H1 (cell line): ENCODE data around the gene UNC13C. TPM values are rescaled to one million over a fixed set of nuclear protein-coding genes. Genes with fewer than 3 reads are reported as not detected.

ENCODE experiments used
- BACH1 ChIP-seq: IDR thresholded peaks from 2 replicates; pipeline ENCODE4 v1.6.1; 2012; ENCODE audit warnings: low read length, improper control_type of control experiment
- CBX5 ChIP-seq: fragments of 300-800, 300-1000 bp; sonication (generic); IDR thresholded peaks from 2 replicates; pipeline ENCODE4 v1.7.1; 2016; ENCODE audit warnings: antibody characterized with exemption, low read length, low read depth
- CBX8 ChIP-seq: fragments of 300-800, 300-1000 bp; sonication (generic); IDR thresholded peaks from 2 replicates; pipeline ENCODE4 v1.7.1; 2016; ENCODE audit warnings: low read depth, low read length, borderline replicate concordance
- CHD1 ChIP-seq: IDR thresholded peaks from 2 replicates; pipeline ENCODE4 v1.6.1; 2012; ENCODE audit warnings: low read depth, low read length, improper control_type of control experiment
- CTBP2 ChIP-seq: IDR thresholded peaks from 2 replicates; pipeline ENCODE4 v1.7.0; 2011; ENCODE audit warnings: borderline replicate concordance, mild to moderate bottlenecking, moderate library complexity, mixed read lengths, low read length; ENCODE audit not compliant: insufficient read depth, insufficient read length
- EZH2 ChIP-seq: fragments of 200-600 bp; sonication (generic); IDR thresholded peaks from 2 replicates; pipeline ENCODE4 v1.7.1; 2012; ENCODE audit warnings: low read depth, mild to moderate bottlenecking, moderate library complexity, low read length, inconsistent platforms; ENCODE audit not compliant: severe bottlenecking
- POLR2AphosphoS5 ChIP-seq: IDR thresholded peaks from 2 replicates; pipeline ENCODE4 v1.6.1; 2011; ENCODE audit warnings: low read depth, low read length
- SIRT6 ChIP-seq: IDR thresholded peaks from one replicate; pipeline ENCODE4 v1.7.1; 2012; ENCODE audit warnings: low read length, inconsistent platforms
- SUZ12 ChIP-seq: fragments of 200-600 bp; sonication (generic); IDR thresholded peaks from 2 replicates; pipeline ENCODE4 v1.6.1; 2012; ENCODE audit warnings: mild to moderate bottlenecking, inconsistent platforms, low read length, moderate library complexity, mixed read lengths
- polyA plus RNA-seq, 7 experiments: library from polyadenylated mRNA; depleted of rRNA in 3 of 7; stranded (reverse) in 5 of 7; unstranded in 2 of 7; fragments of >200 nt in 5 of 7; fragments of 200-250 nt in 2 of 7; gene quantifications; 1 replicate in 5 of 7; 2 replicates in 1 of 7; 4 replicates in 1 of 7; pipeline versions ENCODE4 v1.2.1 to v1.2.3, GENCODE V29; 2011 to 2013; ENCODE audit warnings: missing spikeins in 2 of 7, mixed read lengths in 2 of 7
- total RNA-seq: library from RNA; stranded (reverse); fragmentation: NEBNext Ultra II Directional; extraction: Animal tissue kit (Norgen Biotek cat#: 25700); gene quantifications from 2 replicates; pipeline ENCODE4 v1.2.1, GENCODE V29; 2021
- TF ChIP-seq, protein P1 (sequence below): fragments of 300-600 bp; sonication (generic); IDR thresholded peaks from 2 replicates; pipeline ENCODE4 v1.7.1; 2012; ENCODE audit warnings: low read length, moderate library complexity, mild to moderate bottlenecking, inconsistent platforms; ENCODE audit not compliant: insufficient replicate concordance

UNC13C gene
- total and polyA plus RNA-seq, 2 of the 8 experiments (the other 6 are each of a cell fraction or from before 2014, with no cell fraction given), result 0.02 to 0.13 TPM

DNA sequence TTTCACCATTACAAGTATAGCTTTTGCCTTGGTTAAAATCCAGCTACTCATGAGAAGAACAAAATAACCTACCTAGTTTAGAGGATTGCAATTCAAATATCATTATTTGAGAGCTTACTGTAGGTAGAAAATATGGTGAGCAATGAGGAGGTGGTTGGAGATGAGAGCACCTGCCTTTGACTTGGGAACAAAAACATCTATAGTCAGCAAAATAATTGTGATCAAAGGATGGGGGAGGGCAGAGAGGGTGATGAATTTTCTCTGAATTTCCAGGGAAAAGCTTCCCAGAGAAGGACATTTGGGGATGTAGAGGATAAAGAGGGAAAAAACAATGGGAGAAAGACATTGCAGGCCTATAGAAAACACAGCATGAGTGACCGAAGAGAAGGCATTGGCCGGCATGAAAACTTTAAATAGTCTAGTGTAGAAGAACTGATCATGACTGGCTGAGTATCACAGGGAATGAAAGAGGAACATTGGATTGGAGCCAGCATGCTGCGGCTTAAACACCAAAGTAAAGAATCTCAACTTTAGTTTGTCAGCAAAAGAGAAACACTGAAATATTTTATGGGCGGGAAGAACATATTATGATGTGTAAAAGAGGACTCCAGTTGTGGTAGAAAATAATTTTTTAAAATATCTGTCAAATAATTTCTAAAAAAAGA lies 581.3 kb downstream of the UNC13C start (continued):
- TF ChIP-seq BACH1 (no peak), CBX8 (no peak), CBX5 (no peak), CTBP2 (no peak), POLR2AphosphoS5 (no peak), SUZ12 (no peak), EZH2 (no peak), SIRT6 (no peak), CHD1 (no peak)
- TF ChIP-seq, protein P1, sequence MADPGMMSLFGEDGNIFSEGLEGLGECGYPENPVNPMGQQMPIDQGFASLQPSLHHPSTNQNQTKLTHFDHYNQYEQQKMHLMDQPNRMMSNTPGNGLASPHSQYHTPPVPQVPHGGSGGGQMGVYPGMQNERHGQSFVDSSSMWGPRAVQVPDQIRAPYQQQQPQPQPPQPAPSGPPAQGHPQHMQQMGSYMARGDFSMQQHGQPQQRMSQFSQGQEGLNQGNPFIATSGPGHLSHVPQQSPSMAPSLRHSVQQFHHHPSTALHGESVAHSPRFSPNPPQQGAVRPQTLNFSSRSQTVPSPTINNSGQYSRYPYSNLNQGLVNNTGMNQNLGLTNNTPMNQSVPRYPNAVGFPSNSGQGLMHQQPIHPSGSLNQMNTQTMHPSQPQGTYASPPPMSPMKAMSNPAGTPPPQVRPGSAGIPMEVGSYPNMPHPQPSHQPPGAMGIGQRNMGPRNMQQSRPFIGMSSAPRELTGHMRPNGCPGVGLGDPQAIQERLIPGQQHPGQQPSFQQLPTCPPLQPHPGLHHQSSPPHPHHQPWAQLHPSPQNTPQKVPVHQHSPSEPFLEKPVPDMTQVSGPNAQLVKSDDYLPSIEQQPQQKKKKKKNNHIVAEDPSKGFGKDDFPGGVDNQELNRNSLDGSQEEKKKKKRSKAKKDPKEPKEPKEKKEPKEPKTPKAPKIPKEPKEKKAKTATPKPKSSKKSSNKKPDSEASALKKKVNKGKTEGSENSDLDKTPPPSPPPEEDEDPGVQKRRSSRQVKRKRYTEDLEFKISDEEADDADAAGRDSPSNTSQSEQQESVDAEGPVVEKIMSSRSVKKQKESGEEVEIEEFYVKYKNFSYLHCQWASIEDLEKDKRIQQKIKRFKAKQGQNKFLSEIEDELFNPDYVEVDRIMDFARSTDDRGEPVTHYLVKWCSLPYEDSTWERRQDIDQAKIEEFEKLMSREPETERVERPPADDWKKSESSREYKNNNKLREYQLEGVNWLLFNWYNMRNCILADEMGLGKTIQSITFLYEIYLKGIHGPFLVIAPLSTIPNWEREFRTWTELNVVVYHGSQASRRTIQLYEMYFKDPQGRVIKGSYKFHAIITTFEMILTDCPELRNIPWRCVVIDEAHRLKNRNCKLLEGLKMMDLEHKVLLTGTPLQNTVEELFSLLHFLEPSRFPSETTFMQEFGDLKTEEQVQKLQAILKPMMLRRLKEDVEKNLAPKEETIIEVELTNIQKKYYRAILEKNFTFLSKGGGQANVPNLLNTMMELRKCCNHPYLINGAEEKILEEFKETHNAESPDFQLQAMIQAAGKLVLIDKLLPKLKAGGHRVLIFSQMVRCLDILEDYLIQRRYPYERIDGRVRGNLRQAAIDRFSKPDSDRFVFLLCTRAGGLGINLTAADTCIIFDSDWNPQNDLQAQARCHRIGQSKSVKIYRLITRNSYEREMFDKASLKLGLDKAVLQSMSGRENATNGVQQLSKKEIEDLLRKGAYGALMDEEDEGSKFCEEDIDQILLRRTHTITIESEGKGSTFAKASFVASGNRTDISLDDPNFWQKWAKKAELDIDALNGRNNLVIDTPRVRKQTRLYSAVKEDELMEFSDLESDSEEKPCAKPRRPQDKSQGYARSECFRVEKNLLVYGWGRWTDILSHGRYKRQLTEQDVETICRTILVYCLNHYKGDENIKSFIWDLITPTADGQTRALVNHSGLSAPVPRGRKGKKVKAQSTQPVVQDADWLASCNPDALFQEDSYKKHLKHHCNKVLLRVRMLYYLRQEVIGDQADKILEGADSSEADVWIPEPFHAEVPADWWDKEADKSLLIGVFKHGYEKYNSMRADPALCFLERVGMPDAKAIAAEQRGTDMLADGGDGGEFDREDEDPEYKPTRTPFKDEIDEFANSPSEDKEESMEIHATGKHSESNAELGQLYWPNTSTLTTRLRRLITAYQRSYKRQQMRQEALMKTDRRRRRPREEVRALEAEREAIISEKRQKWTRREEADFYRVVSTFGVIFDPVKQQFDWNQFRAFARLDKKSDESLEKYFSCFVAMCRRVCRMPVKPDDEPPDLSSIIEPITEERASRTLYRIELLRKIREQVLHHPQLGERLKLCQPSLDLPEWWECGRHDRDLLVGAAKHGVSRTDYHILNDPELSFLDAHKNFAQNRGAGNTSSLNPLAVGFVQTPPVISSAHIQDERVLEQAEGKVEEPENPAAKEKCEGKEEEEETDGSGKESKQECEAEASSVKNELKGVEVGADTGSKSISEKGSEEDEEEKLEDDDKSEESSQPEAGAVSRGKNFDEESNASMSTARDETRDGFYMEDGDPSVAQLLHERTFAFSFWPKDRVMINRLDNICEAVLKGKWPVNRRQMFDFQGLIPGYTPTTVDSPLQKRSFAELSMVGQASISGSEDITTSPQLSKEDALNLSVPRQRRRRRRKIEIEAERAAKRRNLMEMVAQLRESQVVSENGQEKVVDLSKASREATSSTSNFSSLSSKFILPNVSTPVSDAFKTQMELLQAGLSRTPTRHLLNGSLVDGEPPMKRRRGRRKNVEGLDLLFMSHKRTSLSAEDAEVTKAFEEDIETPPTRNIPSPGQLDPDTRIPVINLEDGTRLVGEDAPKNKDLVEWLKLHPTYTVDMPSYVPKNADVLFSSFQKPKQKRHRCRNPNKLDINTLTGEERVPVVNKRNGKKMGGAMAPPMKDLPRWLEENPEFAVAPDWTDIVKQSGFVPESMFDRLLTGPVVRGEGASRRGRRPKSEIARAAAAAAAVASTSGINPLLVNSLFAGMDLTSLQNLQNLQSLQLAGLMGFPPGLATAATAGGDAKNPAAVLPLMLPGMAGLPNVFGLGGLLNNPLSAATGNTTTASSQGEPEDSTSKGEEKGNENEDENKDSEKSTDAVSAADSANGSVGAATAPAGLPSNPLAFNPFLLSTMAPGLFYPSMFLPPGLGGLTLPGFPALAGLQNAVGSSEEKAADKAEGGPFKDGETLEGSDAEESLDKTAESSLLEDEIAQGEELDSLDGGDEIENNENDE, result no peak
